ENCODE measurements around the gene EFCAB6. TPM values are rescaled to one million over a fixed set of nuclear protein-coding genes. Genes with fewer than 3 reads are reported as not detected.

The EFCAB6 gene
- polyA plus RNA-seq, 2 of the 4 experiments (the other 2 are of a cell fraction): 0.46 to 1.2 TPM

GRCh38 chr22:43682851-43683250 lies 129.3 kb downstream of the EFCAB6 start:
- ATAC-seq: no peak
- POLR2A ChIA-PET: no interaction called here

DNA sequence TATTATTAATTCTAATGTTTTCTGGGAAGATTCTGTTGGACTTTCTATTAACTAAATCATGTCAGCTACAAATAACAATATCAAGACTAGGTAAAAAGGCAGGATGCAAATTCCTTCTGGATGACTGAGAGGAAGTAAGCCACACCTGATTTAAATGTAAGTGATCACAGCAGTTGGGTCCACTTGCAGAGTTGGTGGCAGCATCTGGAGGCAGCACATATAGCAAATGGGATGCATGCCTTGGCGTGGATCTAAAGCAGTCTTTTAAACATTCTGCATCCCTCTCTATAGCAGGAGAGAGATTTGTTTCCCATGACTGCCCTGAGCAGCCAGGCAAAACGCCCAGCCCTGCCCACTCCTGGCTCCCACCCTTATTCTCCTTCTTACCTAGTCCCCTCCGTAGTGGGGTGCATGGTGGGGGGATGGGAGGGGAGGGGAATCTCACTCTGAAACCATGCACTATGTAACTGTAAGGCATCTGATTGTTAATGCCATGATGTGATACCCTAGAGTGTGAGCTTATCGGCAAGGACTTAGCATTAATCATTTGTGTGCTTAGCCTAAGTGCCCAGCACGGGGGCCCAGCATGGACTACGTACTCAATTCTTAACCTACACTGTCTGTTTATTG lies 130.3 kb downstream of the EFCAB6 start:
- no peaks in the 10 kb centered on the region for H3K4me1 ChIP-seq
- ChIA-PET CTCF (no interaction called here), POLR2A (no interaction called here)
- peaks cover 4% of the 10 kb centered on the region; the same call in 1 of the 3 replicates for H3K9me3 ChIP-seq
- TF ChIP-seq ESRRA (IDR thresholded peaks at IDR 0.05; ENCODE audit: borderline replicate concordance, low read length): no peak
- TF ChIP-seq TFCP2L1 (CRISPR knock-in tag; IDR thresholded peaks at IDR 0.05): no peak
- TF ChIP-seq POLR2A (IDR thresholded peaks at IDR 0.05; ENCODE audit: low read length): no peak
- no peak for TF ChIP-seq MAX (IDR thresholded peaks at IDR 0.05)
- no peak for TF ChIP-seq CBX2 (IDR thresholded peaks at IDR 0.05; ENCODE audit: borderline replicate concordance, low read depth)
- FAIRE-seq (no peak), DNase-seq (ENCODE audit: low read depth in 1 of 2, low spot score in 1 of 2) (no peak), ATAC-seq (no peak)
- H3K4me3 ChIP-seq: no peak overlapping the region
- WGBS (ENCODE audit: missing lambda C conversion rate): 38% methylated on average over 4 of the region's 6 CpGs
- H3K27ac ChIP-seq: no peak overlapping the region
- no peak overlapping the region for H3K4me2 ChIP-seq

More at GRCh38 chr22:43682851-43683250, 129.3 kb downstream of the EFCAB6 start:
- no peak overlapping the region for H3K27ac ChIP-seq
- peaks cover 4% of the 10 kb centered on the region; the same call in 1 of the 3 replicates for H3K9me3 ChIP-seq
- WGBS (ENCODE audit: missing lambda C conversion rate): 63% methylated on average over 3 of the region's 6 CpGs
- no peak overlapping the region for H3K4me2 ChIP-seq
- DNase-seq (ENCODE audit: low read depth in 1 of 2, low spot score in 1 of 2) (no peak), FAIRE-seq (no peak)
- no peaks in the 10 kb centered on the region for H3K4me1 ChIP-seq
- H3K4me3 ChIP-seq: no peak overlapping the region
- TF ChIP-seq EHF (CRISPR knock-in tag; IDR thresholded peaks at IDR 0.05): no peak
- TF ChIP-seq REST (IDR thresholded peaks at IDR 0.05): no peak
- no peak for TF ChIP-seq HOXB5 (CRISPR knock-in tag; IDR thresholded peaks at IDR 0.05)
- no peak for TF ChIP-seq RARB (CRISPR knock-in tag; IDR thresholded peaks at IDR 0.05)
- no peak for TF ChIP-seq CHD2 (IDR thresholded peaks at IDR 0.05; ENCODE audit: low read length, partially characterized antibody)
- TF ChIP-seq HOXB13 (CRISPR knock-in tag; IDR thresholded peaks at IDR 0.05; ENCODE audit: low read depth): no peak
- TF ChIP-seq FOSL2 (IDR thresholded peaks at IDR 0.05): no peak
- no peak for TF ChIP-seq FOSL2 (CRISPR knock-in tag; IDR thresholded peaks at IDR 0.05)
- TF ChIP-seq HES2 (IDR thresholded peaks at IDR 0.05): no peak
- no peak for TF ChIP-seq SREBF2 (IDR thresholded peaks at IDR 0.05)
- TF ChIP-seq CBX2 (IDR thresholded peaks at IDR 0.05; ENCODE audit: borderline replicate concordance, low read depth): no peak
- no peak for TF ChIP-seq SMC3 (IDR thresholded peaks at IDR 0.05)
- no peak for TF ChIP-seq HOXA7 (CRISPR knock-in tag; IDR thresholded peaks at IDR 0.05)
- no peak for TF ChIP-seq RAD21 (conservative IDR thresholded peaks at IDR 0.05 in 1 of 2, IDR thresholded peaks at IDR 0.05 in 1 of 2)
- CTCF ChIA-PET: interaction anchor here (0.5 kb wide), 1 partner anchor 971 kb away, joined by 3 read pairs; no protein-coding TSS in a partner anchor

DNA sequence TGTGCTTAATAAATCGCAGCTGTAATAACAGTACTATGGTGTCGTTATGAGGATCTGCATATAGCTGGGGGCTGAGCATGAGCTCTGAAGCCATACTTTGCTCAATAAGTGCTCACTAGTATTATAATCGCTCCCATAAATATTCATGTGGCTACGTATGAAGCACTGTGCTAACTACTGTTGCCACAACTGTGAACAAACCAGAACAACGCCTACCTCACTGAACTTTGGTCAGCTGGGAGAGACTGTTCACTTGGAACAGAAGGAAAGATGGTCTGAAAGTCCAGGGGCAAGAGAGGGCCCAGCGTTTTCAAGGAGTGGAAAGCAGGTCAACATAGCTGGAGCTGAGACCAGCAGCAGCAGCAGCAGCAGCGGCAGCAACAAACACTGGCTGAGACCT lies 141.6 kb downstream of the EFCAB6 start:
- no peak for DNase-seq (ENCODE audit: low read depth in 1 of 2, low spot score in 1 of 2)
- 48% methylated on average over 7 of the region's 7 CpGs for WGBS (ENCODE audit: missing lambda C conversion rate)
- no peaks in the 10 kb centered on the region for H3K9me3 ChIP-seq
- ATAC-seq: no peak
- H3K4me1 ChIP-seq: no peaks in the 10 kb centered on the region
- H3K27ac ChIP-seq: no peak overlapping the region
- no peak overlapping the region for H3K4me3 ChIP-seq
- TF ChIP-seq NPAS2 (CRISPR knock-in tag; IDR thresholded peaks at IDR 0.05; ENCODE audit: borderline replicate concordance) (no peak), POLR2A (IDR thresholded peaks at IDR 0.05; ENCODE audit: low read length) (no peak), RNF2 (IDR thresholded peaks at IDR 0.05; ENCODE audit: borderline replicate concordance, low read depth) (no peak), KDM5A (IDR thresholded peaks at IDR 0.05) (no peak), NFE2L2 (conservative IDR thresholded peaks at IDR 0.05; ENCODE audit: low read length) (no peak), SMC3 (IDR thresholded peaks at IDR 0.05) (no peak), EHF (CRISPR knock-in tag; IDR thresholded peaks at IDR 0.05) (no peak), ESRRA (IDR thresholded peaks at IDR 0.05; ENCODE audit: borderline replicate concordance, low read length) (no peak), RCOR1 (IDR thresholded peaks at IDR 0.05; ENCODE audit: low read depth, low read length) (no peak), MAX (IDR thresholded peaks at IDR 0.05) (no peak), RARB (CRISPR knock-in tag; IDR thresholded peaks at IDR 0.05) (no peak), MAFK (IDR thresholded peaks at IDR 0.05; ENCODE audit: partially characterized antibody) (no peak)
- CTCF ChIA-PET: no interaction called here
- no peak overlapping the region for H3K4me2 ChIP-seq
- no peak for FAIRE-seq
- POLR2A ChIA-PET: no interaction called here
